GM03348 (cell line): ENCODE measurements around the gene COMMD1.
"Not testable (repeated sequence)": the region's sequence is repeated elsewhere in the genome, so short reads cannot be mapped to it uniquely, and the experiment has no call there.

Source experiments
- DNase-seq: peaks from one replicate; pipeline ENCODE4 v3.0.0; 2012; ENCODE audit warnings: low spot score

The COMMD1 gene

GRCh38 chr2:62074233-62074632 lies 168.8 kb downstream of the COMMD1 start:
- DNase-seq, result no peak

DNA sequence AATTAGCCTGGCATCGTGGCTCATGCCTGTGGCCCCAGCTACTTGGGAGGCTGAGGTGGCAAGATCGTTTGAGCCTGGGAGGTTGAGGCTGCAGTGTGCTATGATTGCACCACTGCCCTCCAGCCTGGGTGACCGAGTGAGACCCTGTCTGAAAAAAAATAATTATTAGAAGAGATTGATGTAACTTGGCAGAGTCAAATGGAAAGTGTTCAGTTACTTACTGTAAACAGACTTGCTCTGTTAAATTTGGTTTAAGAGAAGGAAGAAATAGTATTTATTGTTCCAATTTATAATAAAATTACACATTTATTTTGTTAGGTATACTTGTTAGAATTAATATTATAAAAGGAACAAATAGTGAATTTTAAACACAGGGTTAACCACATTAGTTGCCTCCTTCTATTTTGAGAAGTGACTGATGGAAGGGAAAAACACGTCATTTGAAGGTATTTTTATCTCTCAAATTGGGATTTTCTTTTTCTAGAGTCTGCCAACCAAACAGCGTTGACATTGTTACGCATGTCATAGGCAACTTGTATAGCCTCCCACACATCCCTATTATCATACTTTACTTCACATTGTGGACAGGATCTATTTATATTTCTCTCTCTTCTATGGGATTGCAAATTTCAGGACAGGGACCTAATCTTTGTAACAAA lies 171.6 kb downstream of the COMMD1 start:
- no peak for DNase-seq

DNA sequence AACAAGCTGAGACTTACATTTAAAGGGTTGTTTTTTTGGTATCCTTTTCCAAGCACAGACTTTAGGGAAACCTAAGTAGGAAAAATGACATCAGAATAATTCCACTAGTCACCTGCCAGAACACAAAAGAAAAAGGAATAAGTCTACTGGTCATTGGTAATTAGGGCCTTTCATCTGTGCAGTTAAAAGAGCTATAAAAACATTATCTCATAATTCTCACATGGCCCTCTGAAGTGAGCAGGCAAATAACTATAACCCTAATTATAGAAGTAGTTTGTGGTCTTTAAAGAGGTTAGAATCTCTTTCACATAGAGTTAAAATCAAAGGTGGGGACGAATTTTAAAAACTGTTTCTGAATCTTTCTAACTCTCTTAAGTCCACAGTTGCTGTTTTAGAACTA lies 179.3 kb downstream of the COMMD1 start:
- no peak for DNase-seq

GRCh38 chr2:62089658-62090057 lies 184.2 kb downstream of the COMMD1 start:
- no peak for DNase-seq

DNA sequence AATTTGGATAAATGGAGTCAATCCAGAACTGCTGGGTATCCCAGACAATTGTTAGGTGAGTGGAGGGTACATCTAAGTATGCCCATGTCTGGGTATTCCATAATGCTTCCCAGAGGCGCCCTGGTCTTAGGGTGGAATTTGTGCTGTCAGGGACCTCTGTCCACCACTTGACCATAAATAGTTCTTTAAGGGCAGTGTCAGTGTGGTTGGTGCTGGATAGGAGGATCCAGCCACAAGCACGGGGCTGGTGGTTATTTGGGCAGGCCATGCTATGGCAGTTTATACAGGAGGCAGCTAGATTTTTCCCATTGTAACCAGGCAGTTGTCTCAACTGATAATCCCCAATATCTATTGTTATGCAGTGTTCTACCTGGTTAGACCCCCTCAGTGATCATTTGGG lies 186.0 kb downstream of the COMMD1 start:
- no peak for DNase-seq

GRCh38 chr2:62099050-62099449 lies 193.6 kb downstream of the COMMD1 start:
- DNase-seq, result no peak

DNA sequence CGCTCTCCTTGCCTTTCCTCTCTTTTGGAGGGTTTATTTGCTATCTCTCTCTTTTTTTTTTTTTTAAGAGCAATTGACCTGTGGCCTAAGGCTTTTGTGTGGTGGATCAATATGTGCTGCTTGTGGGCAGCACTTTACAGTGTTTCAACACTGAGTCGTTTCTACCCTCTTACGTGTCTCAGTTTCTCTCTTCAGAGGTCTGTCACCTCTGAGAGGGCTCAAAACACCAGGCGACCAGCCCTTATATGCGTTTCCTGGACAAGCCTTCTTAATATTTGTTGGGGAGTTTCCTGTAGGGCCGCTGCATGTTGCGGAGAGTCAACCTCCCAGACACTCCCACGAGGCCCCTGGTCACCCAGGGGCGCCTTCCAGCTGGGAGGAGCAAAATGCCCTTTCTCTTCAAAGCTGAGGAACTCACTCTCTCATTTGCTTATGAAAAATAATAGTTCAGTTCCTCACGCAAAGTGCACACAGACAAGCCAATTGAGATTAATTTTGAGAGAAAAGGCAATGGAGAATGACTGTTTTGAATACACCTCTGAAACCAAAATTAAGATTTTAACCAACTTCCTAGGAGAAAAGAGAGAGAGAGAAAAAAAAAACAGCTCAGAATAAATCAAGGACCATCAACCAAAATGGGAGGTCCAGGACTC lies 194.2 kb downstream of the COMMD1 start:
- DNase-seq, result no peak

GRCh38 chr2:62101886-62102285 lies 196.4 kb downstream of the COMMD1 start:
- DNase-seq, result no peak

DNA sequence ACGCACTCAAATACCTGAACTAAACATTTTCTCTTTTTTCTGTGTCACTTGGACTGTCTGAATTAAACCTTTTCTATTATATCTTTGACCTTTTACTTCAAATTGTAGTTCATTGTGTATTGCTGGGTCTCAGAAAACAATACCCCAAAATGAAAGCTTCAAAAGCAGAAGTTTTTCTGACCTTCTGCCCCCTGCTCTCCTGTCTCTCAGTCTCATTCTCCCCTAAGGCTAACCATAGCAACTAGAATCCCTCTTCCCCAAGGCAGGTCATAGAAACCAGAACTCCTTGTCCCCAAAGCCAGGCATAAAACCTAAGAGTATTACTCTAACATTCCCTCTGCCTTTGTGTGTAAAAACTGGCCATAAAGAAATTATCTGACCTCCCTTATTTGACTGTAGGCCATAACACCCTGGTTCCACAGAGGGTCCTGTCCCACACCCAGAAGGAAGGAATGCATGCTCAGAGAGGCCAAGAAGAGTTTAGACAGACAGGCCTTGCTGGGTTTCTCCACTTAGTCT lies 197.0 kb downstream of the COMMD1 start:
- DNase-seq, result no peak

DNA sequence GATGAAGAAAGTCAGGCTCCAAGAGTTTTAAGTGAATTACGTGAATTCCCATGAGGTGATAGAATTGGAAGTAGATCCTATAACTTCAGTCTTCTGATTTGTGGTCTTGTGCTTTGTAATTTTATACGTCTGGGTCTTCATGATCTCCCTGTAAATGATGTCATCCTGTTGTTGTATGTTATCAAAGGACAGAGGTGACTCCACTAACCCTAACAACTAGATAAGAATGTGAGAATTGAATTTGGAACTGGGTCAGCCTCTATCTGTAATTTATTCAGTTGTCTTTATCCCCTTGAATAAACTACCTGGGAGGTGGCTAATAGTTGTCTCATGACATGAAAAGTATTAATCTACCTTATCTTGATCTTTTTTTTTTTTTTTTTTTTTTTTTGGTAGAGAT lies 204.1 kb downstream of the COMMD1 start:
- no peak for DNase-seq

GRCh38 chr2:62110415-62111025 lies 205.0 kb downstream of the COMMD1 start:
- no peak for DNase-seq

DNA sequence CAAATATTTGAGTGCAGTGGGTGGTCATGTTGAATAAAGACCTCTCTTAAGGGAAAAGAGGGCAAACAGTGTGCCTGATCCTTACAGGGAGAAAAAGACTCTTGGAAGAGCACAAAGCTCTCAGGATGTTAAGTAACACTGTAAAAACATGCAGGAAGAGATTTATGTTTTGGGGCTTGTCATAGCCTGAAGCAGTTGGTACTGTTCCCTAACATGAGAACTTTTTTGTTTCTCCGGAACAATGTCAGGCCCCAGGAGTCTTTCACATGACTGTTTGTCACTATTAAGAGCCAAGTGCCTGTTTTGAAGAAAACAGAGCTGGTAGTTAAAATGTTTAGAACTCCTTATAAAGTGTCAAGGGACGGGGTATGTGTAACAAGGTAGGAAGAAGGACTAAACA lies 206.7 kb downstream of the COMMD1 start:
- DNase-seq, result peak; percentile 24

DNA sequence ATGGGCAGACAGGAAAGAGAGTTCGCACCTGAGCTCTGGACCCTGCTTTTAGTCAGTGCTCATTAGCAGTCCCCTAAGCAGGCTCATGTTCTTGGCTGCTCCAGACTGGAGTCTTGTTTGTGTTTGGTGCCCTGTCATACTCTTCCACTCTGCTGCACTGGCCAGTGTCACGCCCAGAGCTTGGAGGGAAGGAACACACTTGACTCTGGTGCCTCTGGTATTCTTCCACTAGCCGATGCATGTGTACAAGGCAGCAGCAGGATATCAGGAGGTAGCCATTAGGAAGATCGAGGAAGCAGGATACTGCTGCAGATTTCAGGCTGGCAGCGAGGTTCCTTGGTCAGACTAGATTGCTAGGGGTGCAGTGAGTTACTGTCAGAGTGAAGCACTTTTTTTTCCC lies 209.1 kb downstream of the COMMD1 start:
- no peak for DNase-seq

- no peak for DNase-seq
These were observed 211.5 kb downstream of the COMMD1 start for GRCh38 chr2:62116983-62117382.

DNA sequence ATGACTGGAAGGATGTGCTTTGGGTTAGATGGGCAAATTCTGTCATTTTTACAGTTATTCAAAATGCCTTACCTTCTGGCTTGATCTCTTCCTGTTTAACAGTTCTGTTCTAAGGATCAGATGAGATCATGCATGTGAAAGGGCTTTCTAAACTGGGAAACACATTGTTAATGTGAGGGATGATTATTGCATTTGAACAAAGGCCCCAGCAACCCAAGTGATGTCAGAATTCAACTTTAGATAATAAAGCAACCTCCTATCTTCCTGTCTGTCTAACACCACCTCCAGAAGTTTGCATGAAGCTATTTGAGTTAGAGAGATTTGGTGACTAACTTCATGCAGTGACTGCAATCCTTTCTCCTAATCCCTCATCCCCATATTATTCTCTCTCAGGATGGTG lies 212.7 kb downstream of the COMMD1 start:
- no peak for DNase-seq

DNA sequence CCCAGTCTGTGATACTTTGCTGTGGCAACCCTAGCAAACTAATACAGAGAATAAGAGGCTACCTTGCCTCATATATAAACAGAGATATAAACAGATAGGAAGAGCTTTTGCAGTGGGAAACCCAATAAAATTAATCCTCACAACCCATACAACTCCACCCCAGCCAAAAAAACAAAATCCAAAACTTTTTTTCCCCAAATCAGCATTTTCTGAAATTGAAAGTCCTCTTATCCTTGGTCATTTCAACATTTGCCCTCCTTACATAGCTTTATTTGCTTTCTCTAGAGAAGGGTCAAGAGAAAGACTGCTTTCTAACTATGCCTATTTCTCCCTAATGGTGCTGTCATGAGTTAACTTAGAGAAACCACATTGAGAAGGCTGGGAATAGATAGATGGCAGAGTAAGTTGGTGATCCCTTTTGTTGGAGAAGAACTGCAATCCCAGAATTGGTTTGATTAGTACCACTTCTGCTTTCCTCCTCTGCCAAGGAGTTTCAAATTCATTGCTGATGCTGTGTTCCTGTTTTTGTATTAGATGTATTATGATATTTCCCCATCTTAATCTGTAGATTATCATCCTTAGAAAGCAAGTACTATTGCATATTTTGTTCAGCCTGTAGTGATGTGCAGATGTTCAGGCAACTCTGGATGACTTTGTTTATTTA lies 214.0 kb downstream of the COMMD1 start:
- no peak for DNase-seq

- not testable (repeated sequence) for DNase-seq
These were observed 220.8 kb downstream of the COMMD1 start for GRCh38 chr2:62126239-62126638.

DNA sequence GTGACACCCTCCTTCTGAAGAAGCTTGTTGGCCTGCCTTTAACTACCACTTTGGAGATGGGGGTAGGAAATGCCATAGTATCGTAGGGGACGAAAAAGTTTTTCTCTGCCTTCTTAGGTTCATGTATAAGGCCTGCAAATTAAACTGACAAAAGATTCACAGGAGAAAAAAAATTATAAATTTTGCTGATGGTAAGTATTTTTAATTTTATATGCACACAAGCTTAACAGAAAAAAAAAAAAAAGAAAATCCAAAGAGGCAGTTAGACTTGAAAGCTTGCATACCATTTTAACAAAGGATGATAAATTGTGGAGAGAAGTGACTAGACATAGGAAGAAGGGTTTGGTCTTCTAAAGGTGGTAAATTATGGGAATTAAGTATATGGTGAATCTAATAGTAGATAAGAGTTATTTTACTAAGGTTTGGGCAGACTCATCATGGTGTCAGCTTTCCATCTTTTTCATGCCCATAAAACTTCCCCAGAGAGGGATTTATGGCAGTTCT lies 227.9 kb downstream of the COMMD1 start:
- DNase-seq, result no peak

DNA sequence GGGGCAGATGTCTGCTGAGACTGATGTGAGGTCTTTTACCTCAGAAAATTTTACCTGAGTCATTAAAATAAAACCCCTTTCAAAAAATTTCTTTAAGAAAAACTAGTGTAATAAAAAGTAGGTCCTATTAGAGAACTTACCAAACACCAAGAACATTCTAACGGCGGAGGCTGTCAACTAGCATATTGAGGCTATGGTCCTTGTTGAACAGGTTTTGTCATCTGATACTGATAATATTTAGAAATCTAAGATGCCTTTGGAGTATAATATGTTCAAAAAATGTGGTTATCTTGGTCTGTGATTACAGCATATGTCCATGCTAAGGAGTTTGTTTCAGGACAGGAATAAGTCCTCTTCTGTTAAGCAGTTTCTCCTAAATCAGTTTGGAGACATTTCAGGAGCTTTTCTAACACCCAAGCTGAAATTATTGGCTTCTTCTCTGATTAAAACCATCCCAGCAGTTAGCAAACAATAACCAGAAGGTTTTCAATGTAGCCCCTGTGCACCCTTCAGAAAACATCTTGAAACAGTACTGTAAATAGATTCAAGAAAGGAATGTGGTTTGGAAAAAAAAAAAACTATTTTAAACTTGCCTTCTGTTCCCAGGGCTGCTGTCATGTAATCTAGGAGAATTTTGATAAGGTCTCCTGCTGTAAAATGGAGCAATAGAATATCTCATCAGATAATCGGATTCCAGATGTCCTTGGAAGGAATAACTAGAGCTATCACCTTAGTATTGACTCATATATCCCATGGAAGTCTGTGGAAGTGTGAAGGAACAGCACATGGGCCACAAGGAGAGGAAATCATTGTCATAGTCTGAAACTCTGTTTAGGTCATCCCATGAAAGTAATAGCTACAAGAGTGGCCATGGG lies 231.7 kb downstream of the COMMD1 start:
- no peak for DNase-seq

DNA sequence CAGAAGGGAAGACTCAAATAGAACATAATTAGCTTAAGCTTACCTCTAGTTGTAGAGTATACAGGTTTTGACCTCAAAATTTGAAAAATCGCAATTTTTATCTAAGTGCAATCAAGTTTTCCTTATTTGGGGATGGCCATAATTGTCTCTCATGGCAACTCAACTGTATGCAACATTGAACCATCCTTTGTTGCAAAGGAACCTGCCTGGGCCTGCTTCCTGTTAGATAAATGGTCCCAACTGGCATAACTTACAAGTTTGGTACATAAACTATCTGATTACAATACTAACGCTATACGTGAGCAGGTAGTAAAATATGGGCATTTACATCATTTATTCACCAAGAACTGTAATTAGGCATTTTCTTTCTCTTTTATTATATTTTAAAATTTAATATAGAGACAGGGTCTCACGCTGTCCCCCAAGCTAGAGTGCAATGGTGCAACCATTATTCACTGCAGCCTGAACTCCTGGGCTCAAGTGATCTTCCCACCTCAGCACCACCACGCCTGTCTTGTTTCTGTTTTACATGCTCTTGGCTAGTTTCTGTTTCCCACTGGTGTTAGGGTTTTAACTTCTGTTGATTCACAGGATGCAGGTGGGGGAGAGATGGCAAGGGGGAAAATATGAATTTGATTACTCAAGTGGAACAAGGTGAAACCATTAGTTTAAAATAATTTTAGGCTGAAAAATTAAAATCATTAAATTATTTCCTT lies 235.1 kb downstream of the COMMD1 start:
- no peak for DNase-seq

- DNase-seq, result no peak
These were observed 235.8 kb downstream of the COMMD1 start for GRCh38 chr2:62141142-62141740.
